ENCODE data around the gene RGS7BP. TPM values are rescaled to one million over a fixed set of nuclear protein-coding genes. Genes with fewer than 3 reads are reported as not detected.

The RGS7BP gene
- total RNA-seq, 1 donor from 2014 or later = not detected

DNA sequence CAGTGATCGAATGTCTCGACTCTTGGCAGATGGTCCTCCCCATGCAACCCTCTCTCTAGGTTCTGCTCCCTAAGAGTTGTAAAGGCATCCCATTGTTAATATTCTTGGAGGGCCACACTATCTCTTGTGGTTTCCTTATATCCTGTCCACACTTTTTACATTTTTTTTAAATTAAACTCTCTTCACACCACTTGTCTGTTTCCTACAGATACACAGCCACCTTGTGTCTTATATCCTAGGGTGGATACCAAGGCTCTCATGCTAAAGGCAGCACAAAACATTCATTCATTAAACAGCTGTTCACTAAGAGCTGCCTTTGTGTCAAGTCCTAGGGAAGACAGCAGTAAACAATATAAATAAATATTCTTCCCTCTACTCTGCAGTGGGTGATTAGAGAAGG lies 124.0 kb downstream of the RGS7BP start:
- DNase-seq (ENCODE audit: low read depth) = no peak

DNA sequence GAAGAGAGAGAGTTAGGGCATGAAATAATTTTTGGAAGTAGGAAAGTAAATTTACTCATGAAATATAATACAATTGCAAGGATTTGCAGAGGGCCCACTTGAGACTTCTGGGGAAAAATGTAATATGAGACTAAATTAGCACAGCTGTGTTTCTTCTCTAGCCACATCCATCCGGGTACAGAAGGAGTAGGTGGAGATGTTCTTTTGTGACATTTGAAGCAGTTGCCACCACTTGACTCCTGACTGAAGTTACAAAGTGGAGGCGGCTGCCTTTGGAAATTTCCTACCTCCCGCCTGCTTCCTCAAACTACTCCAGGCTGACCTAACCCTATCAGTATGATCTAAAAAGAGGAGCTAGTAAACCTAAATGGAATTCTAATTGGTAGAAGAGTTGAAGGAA lies 126.4 kb downstream of the RGS7BP start:
- DNase-seq (ENCODE audit: low read depth) = peak; percentile 92

GRCh38 chr5:64634997-64635686 lies 129.3 kb downstream of the RGS7BP start:
- peak; percentile 61 for DNase-seq (ENCODE audit: low read depth)

DNA sequence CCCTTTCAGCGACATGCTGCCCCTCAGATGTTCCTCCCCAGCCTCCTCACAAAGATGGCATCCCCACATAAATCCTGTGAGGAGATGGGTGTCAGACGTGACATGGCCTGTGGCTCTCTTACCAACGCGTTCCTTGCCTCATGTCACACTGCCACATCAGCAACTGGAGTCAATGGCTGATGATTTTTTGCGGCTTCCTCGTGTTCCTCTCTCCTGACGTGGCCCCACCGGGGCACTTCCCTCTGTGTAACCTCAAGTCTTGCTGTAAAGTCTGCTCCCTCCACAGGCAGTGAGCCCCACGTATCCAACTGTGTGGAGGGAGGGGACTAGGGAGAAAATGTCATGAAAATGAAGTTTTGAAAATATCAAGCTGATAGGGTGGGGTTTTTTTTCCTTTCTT lies 131.3 kb downstream of the RGS7BP start:
- peak; percentile 53 for DNase-seq (ENCODE audit: low read depth)

- no peak for DNase-seq (ENCODE audit: low read depth)
Observed at GRCh38 chr5:64637837-64638443, 132.1 kb downstream of the RGS7BP start.

GRCh38 chr5:64644831-64645230 lies 139.0 kb downstream of the RGS7BP start:
- DNase-seq (ENCODE audit: low read depth) = no peak

DNA sequence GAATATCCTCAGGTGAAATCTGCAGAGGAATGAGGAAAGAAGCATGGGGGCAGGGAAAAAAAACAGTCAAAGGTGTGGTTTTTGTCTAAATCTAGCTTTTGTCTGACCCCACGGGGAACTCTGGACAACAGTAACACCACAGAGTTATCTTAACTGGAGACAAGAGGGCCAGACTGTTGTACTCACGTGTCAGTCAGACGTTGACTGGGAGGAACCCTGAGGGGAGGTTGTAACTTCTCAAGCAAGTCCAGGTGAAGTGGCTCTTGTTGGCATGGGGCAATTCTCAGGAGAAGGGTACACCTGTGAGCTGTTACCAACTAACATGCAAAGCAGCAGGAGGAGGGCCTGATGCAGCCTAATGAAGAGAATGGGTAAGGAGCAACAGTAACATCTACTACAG lies 140.4 kb downstream of the RGS7BP start:
- no peak for DNase-seq (ENCODE audit: low read depth)

GRCh38 chr5:64649512-64649911 lies 143.7 kb downstream of the RGS7BP start:
- DNase-seq (ENCODE audit: low read depth) = no peak

GRCh38 chr5:64653766-64654560 lies 148.1 kb downstream of the RGS7BP start:
- DNase-seq (ENCODE audit: low read depth) = no peak

GRCh38 chr5:64654561-64654938 lies 148.7 kb downstream of the RGS7BP start:
- no peak for DNase-seq (ENCODE audit: low read depth)

GRCh38 chr5:64655596-64655995 lies 149.8 kb downstream of the RGS7BP start:
- no peak for DNase-seq (ENCODE audit: low read depth)

- DNase-seq (ENCODE audit: low read depth) = no peak
Observed at GRCh38 chr5:64659289-64659688, 153.5 kb downstream of the RGS7BP start.

Other genes with a start within 250 kb of the RGS7BP start
- gene SHISAL2B, start 184.5 kb downstream of the RGS7BP start, total RNA-seq = not detected in 2 replicates